ENCODE data around the gene OPCML. TPM values are rescaled to one million over a fixed set of nuclear protein-coding genes. Genes with fewer than 3 reads are reported as not detected.

Gene OPCML
- total RNA-seq, 2 donors from 2014 or later, result not detected

- TF ChIP-seq CTCF (IDR thresholded peaks at IDR 0.05), result no peak
- no peak overlapping the region for H3K27ac ChIP-seq
- H3K4me1 ChIP-seq (ENCODE audit: control insufficient read depth in 1 of 2, low read depth in 2 of 2), result no peaks in the 10 kb centered on the region
Observed at GRCh38 chr11:132408877-132409276, 1123.4 kb downstream of the OPCML start.

DNA sequence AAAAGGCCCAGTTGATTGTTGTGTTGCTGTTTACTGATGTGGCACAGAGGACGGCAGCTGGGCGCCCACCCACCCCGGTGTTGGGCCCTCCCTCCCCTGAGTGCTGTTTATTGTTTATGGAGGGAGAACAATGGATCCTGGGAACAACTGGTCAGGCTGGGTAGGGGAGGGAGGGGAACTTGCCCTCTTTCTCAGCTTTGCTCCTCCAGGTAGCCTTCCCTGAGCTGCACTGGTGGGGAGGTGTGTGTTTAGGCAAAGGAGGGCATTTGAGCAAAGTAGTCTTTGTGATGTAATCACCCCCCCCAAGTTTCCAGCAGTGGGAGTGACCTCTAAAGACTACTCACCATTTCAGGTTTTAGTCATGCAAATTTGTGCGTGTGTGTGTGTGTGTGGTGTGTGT, 1126.6 kb downstream of the OPCML start:
- Histone ChIP-seq H3K9me3 (no peaks in the 10 kb centered on the region), H3K4me3 (no peak overlapping the region), H3K27me3 (replicated peaks; ENCODE audit: insufficient read depth) (no peaks in the 10 kb centered on the region), H3K27ac (no peak overlapping the region), H3K36me3 (no peaks in the 10 kb centered on the region), H3K4me1 (ENCODE audit: control insufficient read depth in 1 of 2, low read depth in 2 of 2) (no peaks in the 10 kb centered on the region)
- DNase-seq (ENCODE audit: low spot score) (no peak), ATAC-seq (ENCODE audit: insufficient number of reproducible peaks, low FRiP score, low read depth) (no peak)
- no peak for TF ChIP-seq CTCF (IDR thresholded peaks at IDR 0.05)

More at GRCh38 chr11:132408877-132409276, 1123.4 kb downstream of the OPCML start:
- Histone ChIP-seq H3K4me3 (no peak overlapping the region), H3K27me3 (replicated peaks; ENCODE audit: insufficient read depth) (no peaks in the 10 kb centered on the region), H3K9me3 (no peaks in the 10 kb centered on the region), H3K36me3 (no peaks in the 10 kb centered on the region)
- ATAC-seq (ENCODE audit: insufficient number of reproducible peaks, low FRiP score, low read depth) (no peak), DNase-seq (ENCODE audit: low spot score) (no peak)

- TF ChIP-seq CTCF (IDR thresholded peaks at IDR 0.05), result no peak
- no peaks in the 10 kb centered on the region for H3K27me3 ChIP-seq (replicated peaks; ENCODE audit: insufficient read depth)
- no peaks in the 10 kb centered on the region for H3K36me3 ChIP-seq
- ATAC-seq (ENCODE audit: insufficient number of reproducible peaks, low FRiP score, low read depth) (no peak), DNase-seq (ENCODE audit: low spot score) (no peak)
- H3K9me3 ChIP-seq, result no peaks in the 10 kb centered on the region
- no peak overlapping the region for H3K4me3 ChIP-seq
- H3K27ac ChIP-seq, result no peak overlapping the region
- no peaks in the 10 kb centered on the region for H3K4me1 ChIP-seq (ENCODE audit: control insufficient read depth in 1 of 2, low read depth in 2 of 2)
Observed at GRCh38 chr11:132402071-132402684, 1130.1 kb downstream of the OPCML start.

- TF ChIP-seq CTCF (IDR thresholded peaks at IDR 0.05), result no peak
- no peaks in the 10 kb centered on the region for H3K27me3 ChIP-seq (replicated peaks; ENCODE audit: insufficient read depth)
- H3K4me1 ChIP-seq (ENCODE audit: control insufficient read depth in 1 of 2, low read depth in 2 of 2), result no peaks in the 10 kb centered on the region
- H3K27ac ChIP-seq, result no peak overlapping the region
- ATAC-seq (ENCODE audit: insufficient number of reproducible peaks, low FRiP score, low read depth) (no peak), DNase-seq (ENCODE audit: low spot score) (no peak)
- no peak overlapping the region for H3K4me3 ChIP-seq
- H3K9me3 ChIP-seq, result no peaks in the 10 kb centered on the region
- H3K36me3 ChIP-seq, result no peaks in the 10 kb centered on the region
Observed at GRCh38 chr11:132396318-132396717, 1136.0 kb downstream of the OPCML start.

GRCh38 chr11:132395434-132395833, 1136.9 kb downstream of the OPCML start:
- H3K4me3 ChIP-seq, result no peak overlapping the region
- no peaks in the 10 kb centered on the region for H3K27me3 ChIP-seq (replicated peaks; ENCODE audit: insufficient read depth)
- H3K4me1 ChIP-seq (ENCODE audit: control insufficient read depth in 1 of 2, low read depth in 2 of 2), result no peaks in the 10 kb centered on the region
- ATAC-seq (ENCODE audit: insufficient number of reproducible peaks, low FRiP score, low read depth) (no peak), DNase-seq (ENCODE audit: low spot score) (no peak)
- H3K27ac ChIP-seq, result no peak overlapping the region
- H3K36me3 ChIP-seq, result no peaks in the 10 kb centered on the region
- no peaks in the 10 kb centered on the region for H3K9me3 ChIP-seq
- no peak for TF ChIP-seq CTCF (IDR thresholded peaks at IDR 0.05)

Data from thoracic aorta (tissue), 2 donors.